HG03066 (cell line): Measurements from ENCODE around the gene KCNK7.
"Not testable (repeated sequence)": the region's sequence is repeated elsewhere in the genome, so short reads cannot be mapped to it uniquely, and the experiment has no call there.

ENCODE experiments used
- ATAC-seq: cut with Tn5 transposase; IDR thresholded peaks from one replicate; pipeline ENCODE4 v1.9.1; 2021; ENCODE audit warnings: low read depth; ENCODE audit not compliant: unreplicated experiment

Gene KCNK7

DNA sequence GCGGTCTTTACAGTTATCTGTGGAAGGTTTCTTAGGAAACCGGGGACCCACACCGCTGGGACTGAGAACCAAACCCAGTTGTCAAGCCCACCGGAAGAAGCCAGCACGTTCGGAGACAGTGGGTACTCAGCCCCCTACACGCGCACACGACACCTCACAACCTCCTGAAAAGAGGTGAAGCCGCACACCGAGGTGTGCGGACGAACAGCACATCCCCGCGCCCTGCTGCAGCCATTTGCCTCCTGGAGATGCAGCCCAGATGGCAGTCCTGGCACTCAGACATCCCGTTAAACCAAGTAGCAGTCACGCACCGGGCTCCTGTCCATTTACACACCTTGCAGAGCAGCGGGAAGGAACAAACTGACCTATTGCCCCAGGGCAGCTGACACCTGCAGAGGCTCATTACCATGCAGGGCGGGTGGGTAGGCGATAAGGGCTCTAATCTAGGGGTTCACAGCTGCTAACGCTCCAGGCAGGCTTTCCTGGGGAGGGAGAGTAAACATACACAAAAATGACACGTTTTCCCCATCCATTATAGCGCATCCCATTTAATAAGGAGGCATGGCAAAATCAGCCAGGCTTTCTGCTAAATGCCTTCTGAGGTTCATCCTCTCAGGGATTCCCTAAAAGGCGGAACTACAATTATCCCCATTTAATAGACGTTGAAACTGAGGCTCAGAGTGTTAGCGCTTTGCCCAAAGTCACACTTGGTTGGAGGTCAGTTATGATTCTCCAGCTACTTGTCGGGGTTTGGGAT, 20.6 kb downstream of the KCNK7 start:
- ATAC-seq: no peak

DNA sequence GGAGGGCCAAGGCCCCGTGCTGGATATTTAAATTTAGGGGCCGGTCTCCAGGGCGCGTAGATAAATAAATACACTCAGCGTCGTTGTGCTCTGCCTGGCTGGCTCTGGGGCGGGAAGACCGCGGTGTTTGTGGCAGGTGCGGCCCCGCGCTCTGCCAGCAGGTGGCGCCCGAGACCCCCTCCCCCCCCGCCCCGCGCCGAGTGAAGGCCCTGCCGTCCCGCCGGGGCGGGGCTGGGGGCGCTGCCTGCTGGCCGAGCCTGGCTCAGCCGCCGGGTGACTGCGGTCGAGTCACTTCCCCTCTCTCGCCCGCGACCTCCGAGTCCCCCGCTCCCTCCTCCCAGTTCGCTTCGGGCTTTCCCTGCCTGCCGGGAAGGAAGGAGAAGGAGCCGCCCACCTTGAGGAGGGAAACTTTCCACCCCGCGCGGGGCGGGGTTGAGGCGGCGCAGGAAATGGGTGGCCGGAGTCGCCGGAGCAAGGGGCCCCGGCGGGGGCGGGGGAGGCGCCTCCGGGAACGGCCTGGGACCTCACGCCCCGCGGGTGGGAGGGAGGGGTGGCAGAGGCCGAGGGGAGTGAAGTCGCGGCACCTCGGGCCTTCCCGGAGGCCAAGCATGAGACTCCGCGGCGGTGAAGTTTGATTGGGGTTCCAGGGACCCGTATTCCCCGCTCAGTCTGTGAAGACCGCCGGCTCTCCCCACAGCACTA, 21.3 kb downstream of the KCNK7 start:
- peak; percentile 27 for ATAC-seq

DNA sequence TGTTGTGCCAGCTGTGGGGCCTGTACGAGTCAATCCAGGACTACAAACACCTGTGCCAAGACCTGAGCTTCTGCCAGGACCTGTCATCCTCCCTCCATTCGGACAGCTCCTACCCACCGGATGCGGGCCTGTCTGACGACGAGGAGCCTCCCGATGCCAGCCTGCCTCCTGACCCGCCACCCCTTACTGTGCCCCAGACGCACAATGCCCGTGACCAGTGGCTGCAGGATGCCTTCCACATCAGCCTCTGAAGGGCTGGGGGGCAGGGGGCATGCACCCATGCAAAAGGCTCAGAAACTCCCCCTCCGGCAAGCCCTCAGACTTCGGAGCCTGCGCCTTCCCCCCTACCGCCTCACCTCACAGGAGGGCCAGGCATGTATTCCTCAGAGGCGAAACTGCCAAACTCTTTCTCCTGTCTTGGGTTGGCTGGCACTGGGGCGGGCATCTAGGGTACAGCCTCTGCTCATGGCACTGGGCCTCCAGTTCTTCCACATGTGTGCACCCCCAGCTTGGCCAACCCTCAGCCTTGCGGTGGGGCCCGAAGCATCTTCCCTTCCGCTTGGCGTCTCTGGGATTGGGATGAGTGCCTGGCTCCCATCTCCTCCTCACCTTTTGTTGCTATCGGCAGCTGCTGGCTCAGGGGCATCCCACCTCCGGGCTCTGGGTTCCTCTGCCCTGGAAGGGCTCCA, 22.1 kb downstream of the KCNK7 start:
- no peak for ATAC-seq

DNA sequence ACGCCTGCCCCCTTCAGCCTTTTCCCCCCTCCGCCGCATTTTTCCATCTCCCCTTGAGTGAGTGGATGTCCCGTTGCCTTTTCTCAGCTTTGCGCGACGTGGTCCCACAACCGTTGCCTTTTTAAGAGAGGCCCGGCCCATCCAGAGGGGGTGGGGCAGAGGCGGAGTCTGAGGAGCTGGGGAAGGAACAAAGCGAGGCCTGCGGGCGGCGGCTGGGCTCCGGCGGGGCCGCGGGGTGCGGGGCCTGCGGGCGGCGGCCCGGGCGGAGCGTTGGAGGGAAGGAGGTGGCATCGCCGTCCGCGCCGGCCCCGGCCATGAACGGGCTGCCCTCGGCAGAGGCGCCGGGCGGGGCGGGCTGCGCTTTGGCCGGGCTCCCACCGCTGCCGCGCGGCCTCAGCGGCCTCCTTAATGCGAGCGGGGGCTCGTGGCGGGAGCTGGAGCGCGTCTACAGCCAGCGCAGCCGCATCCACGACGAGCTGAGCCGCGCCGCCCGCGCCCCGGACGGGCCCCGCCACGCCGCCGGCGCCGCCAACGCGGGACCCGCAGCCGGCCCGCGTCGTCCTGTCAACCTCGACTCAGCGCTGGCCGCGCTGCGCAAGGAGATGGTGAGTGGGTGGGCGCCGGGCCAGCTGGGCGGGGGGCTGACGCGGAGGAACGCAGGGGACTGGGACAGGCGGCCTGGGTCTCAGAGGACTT, 23.1 kb downstream of the KCNK7 start, which contains the start of gene FAM89B:
Gene FAM89B (plus strand): TSS at position 183 of the 696 bp plus-strand sequence. CDS start 132 bp downstream, at position 315.
- ATAC-seq: no peak

DNA sequence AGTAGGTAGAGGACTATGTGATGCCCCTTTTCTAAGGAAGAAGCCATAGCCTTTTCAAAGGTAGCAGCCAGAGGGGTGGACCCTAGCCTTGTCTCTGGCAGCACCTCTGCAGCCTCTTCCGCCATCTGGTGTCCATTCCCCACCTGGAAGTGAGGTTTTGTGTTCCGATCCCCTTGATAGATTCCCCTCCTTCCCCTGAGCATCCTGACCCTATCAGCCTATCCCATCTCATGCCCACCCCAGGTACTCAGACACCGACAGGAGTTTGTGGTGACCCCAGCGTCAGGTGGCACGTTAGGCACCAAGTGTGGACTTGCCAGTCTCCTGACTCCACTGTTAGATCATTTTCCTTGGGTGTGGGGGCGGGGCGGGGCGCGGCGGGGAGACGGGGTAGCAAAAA, 23.7 kb downstream of the KCNK7 start:
- ATAC-seq: no peak

DNA sequence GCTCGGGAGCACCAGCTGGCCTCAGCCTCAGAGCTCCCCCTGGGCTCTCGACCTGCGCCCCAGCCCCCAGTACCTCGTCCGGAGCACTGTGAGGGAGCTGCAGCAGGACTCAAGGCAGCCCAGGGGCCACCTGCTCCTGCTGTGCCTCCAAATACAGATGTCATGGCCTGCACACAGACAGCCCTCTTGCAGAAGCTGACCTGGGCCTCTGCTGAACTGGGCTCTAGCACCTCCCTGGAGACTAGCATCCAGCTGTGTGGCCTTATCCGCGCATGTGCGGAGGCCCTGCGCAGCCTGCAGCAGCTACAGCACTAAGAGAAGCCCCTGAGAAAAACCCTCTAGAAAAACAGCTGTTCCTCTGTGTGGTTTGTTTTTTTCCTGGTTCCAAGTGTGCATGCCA, 24.2 kb downstream of the KCNK7 start:
- ATAC-seq: no peak

DNA sequence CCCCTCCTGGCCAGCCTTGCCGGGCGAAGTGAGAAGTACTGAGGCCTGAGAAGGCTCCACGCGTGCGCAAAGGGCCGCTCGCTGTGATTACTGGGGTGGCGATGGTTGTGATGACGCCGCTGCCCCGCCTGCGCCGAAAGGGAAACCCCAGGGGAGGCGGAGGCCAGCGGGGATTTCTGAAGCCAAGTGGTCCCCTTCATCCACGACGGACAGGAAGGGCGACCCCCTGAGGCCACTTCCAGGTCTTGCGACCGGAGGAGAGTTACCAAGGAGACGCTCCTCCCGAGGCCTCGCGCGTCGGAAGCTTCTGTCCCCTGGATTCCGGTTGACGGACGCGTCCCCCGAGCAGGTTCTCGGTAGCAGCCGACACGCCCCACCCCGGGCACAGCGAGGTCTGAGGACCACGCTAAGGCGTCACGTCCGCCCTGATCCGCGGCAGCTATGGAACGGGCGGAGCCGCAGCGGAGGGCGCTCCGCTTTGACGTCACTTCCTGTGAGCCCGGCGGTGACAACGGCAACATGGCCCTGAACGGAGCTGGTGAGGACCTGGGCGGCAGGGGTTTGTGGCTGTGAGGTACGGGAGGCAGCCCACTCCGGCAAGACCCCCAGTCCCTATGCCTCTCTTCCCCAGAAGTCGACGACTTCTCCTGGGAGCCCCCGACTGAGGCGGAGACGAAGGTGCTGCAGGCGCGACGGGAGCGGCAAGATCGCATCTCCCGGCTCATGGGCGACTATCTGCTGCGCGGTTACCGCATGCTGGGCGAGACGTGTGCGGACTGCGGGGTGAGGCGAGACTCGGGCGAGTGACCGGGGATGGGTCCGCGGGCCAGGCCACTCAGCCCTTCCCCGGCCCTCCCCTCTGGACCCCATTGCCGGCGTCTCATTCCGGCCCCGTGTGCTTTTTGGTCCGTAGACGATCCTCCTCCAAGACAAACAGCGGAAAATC, 25.4 kb downstream of the KCNK7 start, which contains the start of gene ZNRD2:
Gene ZNRD2 (plus strand): TSS at position 505 of the 946 bp plus-strand sequence. CDS start 15 bp downstream, at position 520.
- ATAC-seq: peak; percentile 55

DNA sequence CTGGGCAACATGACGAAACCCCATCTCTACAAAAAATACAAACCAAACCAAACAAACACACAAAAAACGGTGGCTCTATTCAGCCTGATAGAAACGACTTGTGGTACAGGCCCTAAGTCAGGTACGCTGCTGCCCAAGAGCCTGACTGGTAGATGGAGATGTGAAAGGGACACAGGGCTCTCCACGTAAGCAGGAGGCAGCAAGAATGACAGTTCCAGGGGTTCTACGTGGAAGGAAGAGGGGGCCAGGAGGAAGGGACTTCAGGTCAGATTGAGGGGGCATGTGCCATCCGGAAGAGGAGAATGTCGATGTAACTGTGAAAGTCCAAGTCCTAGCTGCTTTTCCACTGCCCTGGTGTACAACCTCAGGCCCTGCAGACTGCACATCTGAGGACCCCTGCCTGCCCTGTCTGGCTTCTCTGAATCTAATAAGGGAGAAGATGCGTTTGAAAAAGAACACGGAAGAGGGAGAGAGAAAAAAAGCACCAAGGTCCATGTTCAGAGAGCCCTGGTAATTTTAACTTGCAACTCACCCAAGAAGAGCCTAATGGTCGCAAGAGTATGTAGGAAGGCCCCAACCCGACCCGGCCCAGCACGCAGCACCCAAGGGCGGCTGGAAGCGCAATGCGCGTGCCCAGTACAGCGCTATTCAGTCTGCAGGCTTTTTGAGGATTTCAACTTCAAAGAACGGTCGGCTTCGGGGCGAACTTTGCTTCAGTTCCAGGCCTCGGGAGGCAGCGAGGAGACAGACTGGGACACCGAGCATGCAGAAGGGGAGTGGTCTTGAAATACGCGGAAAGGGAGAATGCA, 26.2 kb downstream of the KCNK7 start:
- ATAC-seq: peak; percentile 8

DNA sequence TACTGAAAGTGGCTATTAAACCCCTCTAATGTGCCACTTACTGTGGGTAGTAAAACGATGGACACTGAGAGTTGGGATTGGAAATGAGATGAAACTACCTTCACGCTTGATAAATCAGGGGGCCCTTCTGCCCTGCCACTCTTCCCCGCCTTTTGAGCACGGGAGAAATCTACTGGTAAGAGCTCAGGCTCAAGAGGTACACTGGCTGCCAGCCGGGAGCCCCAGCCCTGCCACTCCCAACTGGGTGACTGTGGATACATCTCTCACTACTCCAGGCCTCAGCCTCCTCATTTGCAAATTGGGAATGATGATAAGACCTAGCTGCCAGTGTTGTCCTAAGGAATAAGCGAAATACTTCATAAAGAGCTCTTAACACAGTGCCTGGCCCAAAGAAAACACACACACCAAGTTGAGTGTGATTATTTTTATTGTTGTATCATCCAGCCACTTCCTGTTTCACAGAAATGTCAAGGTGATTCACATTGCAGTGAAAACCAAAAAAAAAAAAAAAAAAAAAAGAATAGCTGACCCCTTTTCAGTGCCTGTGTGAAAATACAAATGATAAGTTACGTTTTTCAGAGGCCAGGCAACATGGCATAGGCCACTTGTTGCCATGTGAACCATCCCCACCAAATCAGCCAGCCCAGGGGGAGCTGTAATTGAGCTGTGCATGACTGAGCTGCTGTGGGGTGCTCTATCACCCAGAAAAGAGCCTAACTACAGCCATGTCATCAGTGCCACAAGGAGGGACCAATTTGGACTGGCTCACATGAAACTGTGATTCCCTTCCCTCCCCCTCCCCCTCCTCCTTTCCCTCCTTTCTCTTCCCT, 29.8 kb downstream of the KCNK7 start:
- ATAC-seq: no peak

DNA sequence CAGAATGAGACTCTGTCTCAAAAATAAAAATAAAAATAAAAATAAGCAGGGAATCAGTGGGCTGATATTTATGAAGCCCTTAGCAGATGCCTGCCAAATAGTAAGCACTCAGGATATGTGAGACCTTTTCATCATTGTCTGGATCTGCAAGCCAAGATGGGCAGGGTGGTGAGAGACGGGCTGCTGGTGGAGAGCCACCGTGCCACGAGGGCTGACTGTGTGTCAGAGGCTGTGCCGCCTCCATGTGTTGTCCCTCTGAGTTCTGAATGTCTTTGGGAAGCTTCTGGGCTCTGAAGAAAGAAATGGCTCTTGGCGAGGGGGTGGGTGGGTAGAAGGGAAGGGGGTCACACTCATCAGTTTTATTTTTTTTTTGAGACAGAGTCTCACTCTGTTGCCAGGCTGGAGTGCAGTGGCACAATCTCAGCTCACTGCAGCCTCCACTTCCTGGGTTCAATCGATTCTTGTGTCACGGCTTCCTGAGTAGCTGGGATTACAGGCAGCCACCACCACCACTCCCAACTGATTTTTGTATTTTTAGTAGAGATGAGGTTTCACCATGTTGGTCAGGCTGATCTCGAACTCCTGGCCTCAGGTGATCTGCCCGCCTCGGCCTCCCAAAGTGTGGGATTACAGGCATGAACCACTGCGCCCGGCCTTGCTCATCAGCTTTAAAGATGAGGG, 30.6 kb downstream of the KCNK7 start:
- not testable (repeated sequence) for ATAC-seq

DNA sequence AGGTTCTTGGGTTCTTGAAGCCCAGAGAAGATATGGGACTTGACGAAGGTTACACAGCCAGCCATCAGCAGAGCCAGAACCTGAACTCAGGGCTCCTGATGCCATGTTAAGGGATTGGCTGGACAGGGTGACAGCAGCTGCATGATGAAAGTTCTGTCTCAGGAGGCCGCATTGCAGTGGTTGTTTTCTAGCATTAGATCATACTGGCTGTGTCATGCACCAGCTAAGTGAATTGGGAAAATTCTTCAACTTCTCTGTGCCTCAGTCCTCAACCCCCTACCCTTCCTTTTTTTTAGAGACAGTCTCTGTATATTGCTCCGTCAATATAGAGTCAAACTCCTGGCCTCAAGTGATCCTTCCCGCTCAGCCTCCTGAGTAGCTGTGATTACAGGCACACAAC, 32.0 kb downstream of the KCNK7 start:
- no peak for ATAC-seq

DNA sequence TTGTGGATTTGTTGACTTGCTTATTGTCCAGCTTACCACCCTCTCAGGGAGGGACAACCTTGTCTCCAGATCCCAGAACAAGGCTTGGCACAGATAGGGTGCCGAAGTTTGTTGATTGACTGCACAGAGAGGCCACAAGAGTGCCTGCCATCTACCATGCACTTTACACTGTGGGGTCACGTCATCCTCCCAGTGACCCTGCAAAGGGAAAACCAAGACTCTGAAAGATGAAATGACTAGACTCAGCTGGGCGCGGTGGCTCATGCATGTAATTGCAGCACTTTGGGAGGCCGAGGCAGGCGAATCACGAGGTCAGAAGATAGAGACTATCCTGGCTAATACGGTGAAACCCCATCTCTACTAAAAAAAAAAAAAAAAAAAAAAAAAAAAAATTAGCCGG, 32.8 kb downstream of the KCNK7 start:
- no peak for ATAC-seq

DNA sequence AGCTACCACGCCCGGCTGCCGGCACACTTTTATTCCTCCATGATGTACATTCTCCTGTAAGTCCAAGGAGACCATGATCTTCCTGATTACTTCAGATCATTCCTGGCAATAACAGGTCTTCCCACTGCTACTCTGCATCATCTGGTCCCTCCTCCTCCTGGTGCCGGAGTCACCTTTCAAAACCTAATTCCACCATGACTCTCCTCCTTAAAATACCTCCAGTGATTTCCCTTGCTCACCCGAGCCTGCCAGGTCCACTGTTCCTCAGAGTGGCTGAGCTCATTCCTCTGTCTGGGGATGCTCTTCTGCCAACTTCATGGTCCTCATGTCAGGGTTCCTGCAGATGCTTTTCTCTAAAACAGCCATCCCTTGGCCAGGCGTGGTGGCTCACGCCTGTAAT, 33.6 kb downstream of the KCNK7 start:
- no peak for ATAC-seq

DNA sequence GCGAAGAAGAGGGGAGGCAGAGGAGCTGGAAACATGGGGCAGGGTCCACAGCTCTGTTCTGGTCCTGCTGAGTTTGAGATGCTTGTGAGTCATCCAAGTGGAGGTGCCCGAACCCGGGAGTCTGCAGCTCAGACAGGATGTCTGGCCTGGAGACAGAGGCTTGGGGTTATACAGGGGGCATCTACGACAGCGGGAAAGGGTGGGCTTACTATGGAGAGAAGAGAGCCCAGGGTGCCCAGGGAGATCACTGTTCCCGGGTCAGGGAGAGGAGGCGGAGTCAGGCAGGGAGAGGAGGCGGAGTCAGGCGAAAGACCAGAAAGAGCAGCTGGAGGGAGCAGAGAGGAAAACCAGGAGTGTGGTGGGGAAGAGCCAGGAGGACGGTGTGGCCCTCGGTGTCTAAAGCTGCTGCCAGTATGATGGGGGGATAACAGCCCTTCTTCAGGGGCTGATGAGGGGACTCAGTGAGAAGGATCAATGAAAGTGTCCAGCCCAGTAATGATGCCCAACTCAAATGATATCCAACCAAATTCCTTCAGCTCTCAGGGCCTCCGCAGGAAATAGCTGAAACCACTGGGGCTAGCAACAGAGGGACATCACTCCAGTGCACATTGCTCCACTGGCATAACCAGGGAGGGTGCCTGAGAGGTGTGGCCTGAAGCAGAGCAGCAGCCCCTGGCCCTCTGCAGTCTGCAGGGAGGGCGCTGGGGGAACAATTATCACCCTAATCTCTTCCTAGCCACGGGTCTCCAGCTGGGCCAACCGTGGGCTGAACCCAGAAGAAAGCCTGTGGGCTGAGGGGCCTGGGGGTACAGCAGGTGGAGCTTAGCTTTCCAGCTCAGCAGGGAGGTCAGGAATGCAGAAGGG, 34.8 kb downstream of the KCNK7 start:
- ATAC-seq: no peak

DNA sequence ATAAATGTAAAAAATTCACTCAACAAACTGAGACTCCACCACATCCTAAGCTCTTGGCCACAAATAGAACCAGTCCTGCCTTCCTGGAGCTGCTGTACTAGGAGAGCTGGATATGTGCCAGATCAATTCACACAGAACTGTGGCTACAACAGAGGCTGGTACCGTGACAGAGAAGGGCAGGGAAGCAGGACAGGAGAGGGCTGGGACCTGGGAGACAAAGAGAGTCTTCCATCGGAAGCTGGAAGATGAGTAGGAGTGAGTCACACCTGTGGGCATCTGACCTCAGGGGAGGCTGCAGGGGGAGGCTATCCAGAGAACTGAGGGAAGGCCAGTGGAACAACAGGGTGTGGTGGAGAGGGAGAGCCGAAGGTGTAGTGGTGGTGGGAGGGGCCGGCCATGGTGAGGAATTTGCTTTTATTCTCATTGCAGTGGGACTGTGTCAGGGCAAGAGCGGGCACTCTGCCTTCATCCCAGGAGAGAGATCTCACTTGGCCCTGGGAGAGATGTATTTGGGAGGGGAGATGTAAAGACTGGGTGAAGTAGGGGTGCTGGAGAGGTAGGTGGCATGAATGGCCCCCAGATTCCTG, 35.6 kb downstream of the KCNK7 start:
- ATAC-seq: no peak

DNA sequence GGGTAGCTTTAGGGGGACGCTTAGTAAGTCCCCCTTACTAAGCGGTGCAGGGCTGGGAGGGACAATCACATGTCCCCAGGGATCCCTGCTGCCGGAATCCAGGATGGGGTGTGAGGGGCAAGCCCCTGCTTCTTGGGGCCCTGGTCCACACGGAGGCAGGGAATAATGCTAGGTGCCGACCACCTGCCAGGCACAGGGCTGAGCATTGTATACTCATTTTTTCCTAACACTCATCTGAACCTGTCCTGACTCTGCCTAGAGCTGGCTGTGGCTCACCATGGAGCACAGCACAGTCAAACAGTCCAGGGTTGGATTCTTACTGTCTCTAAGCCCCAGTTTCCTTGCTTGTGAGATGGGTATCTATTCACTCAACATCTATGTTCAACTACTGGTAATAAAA, 36.1 kb downstream of the KCNK7 start:
- ATAC-seq: no peak
